ENCODE data around the gene FAAP20. TPM values are rescaled to one million over a fixed set of nuclear protein-coding genes. Genes with fewer than 3 reads are reported as not detected.

The FAAP20 gene
- total RNA-seq, 2 donors from 2014 or later: 18.5 to 24.3 TPM

GRCh38 chr1:2234762-2235113 is 40.2 kb upstream of the FAAP20 start:
- Histone ChIP-seq H3K27me3 (no peaks in the 10 kb centered on the region), H3K4me1 (peaks cover 0 to 98% of the 10 kb centered on the region in 2 donors), H3K27ac (peak overlapping the region; percentile 86 to 93), H3K36me3 (no peaks in the 10 kb centered on the region), H3K9me3 (no peaks in the 10 kb centered on the region), H3K4me3 (peak overlapping the region in 1 of 2 donors; percentile 58)
- no peak for DNase-seq (ENCODE audit: low spot score)
- no peak for TF ChIP-seq CTCF (IDR thresholded peaks at IDR 0.05)

- Histone ChIP-seq H3K27me3 (no peaks in the 10 kb centered on the region), H3K9me3 (no peaks in the 10 kb centered on the region), H3K4me3 (peak overlapping the region; percentile 20 to 58), H3K4me1 (peaks cover 0 to 98% of the 10 kb centered on the region in 2 donors), H3K36me3 (no peaks in the 10 kb centered on the region), H3K27ac (peak overlapping the region; percentile 86 to 93)
- TF ChIP-seq CTCF (IDR thresholded peaks at IDR 0.05): no peak
- peak; percentile 98 for DNase-seq (ENCODE audit: low spot score)
Measured at GRCh38 chr1:2233997-2234761, 39.6 kb upstream of the FAAP20 start.

- H3K9me3 ChIP-seq: no peaks in the 10 kb centered on the region
- peak overlapping the region; percentile 20 to 58 for H3K4me3 ChIP-seq
- no peaks in the 10 kb centered on the region for H3K27me3 ChIP-seq
- no peak for DNase-seq (ENCODE audit: low spot score)
- H3K27ac ChIP-seq: peak overlapping the region; percentile 86 to 93
- TF ChIP-seq CTCF (IDR thresholded peaks at IDR 0.05): no peak
- no peaks in the 10 kb centered on the region for H3K36me3 ChIP-seq
- peaks cover 0 to 91% of the 10 kb centered on the region in 2 donors for H3K4me1 ChIP-seq
Measured at GRCh38 chr1:2233468-2233867, 38.9 kb upstream of the FAAP20 start.

- Histone ChIP-seq H3K27ac (peak overlapping the region; percentile 86 to 93), H3K36me3 (no peaks in the 10 kb centered on the region), H3K9me3 (no peaks in the 10 kb centered on the region), H3K4me1 (peaks cover 0 to 86% of the 10 kb centered on the region in 2 donors), H3K27me3 (no peaks in the 10 kb centered on the region), H3K4me3 (peak overlapping the region; percentile 39 to 58)
- no peak for DNase-seq (ENCODE audit: low spot score)
- no peak for TF ChIP-seq CTCF (IDR thresholded peaks at IDR 0.05)
Measured at GRCh38 chr1:2232916-2233438, 38.4 kb upstream of the FAAP20 start.

- no peak for DNase-seq (ENCODE audit: low spot score)
- Histone ChIP-seq H3K27ac (peak overlapping the region; percentile 86 to 93), H3K36me3 (no peaks in the 10 kb centered on the region), H3K9me3 (no peaks in the 10 kb centered on the region), H3K4me3 (peak overlapping the region; percentile 39 to 58), H3K4me1 (peaks cover 0 to 80% of the 10 kb centered on the region in 2 donors), H3K27me3 (no peaks in the 10 kb centered on the region)
- no peak for TF ChIP-seq CTCF (IDR thresholded peaks at IDR 0.05)
Measured at GRCh38 chr1:2232255-2232915, 37.8 kb upstream of the FAAP20 start.

Measured in right atrium auricular region (tissue), 2 donors.